H1 (cell line): ENCODE results near the gene CHST8. TPM values are rescaled to one million over a fixed set of nuclear protein-coding genes. Genes with fewer than 3 reads are reported as not detected.
A peak's percentile ranks its signal among the peaks of the same experiment; 100 is the strongest.

Experiments
- CTCF ChIA-PET: fragments of 300-600 bp; sonication (Branson Sonifier 250); formaldehyde crosslinking; loops from one replicate; lab custom pipeline; 2021; ENCODE audit not compliant: partially characterized antibody; lab: Charles Lee
- POLR2A ChIA-PET: fragments of 300-600 bp; sonication (Branson Sonifier 250); formaldehyde crosslinking; loops from one replicate; lab custom pipeline; 2021; ENCODE audit warnings: inconsistent platforms; ENCODE audit not compliant: partially characterized antibody; lab: Charles Lee
- DNase-seq, 2 experiments: peaks; one replicate each; pipeline versions ENCODE4 v3.0.0 to v3.0.0-alpha.2; 2010 to 2022; ENCODE audit warnings: low spot score in 2 of 2, low read depth in 1 of 2, mixed read lengths in 1 of 2
- FAIRE-seq: peaks from 2 replicates; lab custom pipeline; 2011; peaks lifted over from hg19 to GRCh38; lab: Jason Lieb, UNC
- H2AFZ ChIP-seq: 2 replicates; pipeline ENCODE4 v1.8.1; 2012; ENCODE audit warnings: low read length, inconsistent platforms
- H2AK5ac ChIP-seq: 2 replicates; pipeline ENCODE4 v1.6.1; 2013; ENCODE audit warnings: low read depth, low read length
- H2BK120ac ChIP-seq: replicated peaks from 2 replicates; pipeline ENCODE3; 2013; ENCODE audit warnings: low read depth, low read length, inconsistent platforms
- H2BK12ac ChIP-seq: 2 replicates; pipeline ENCODE4 v1.6.1; 2013; ENCODE audit warnings: low read depth, low read length
- H2BK15ac ChIP-seq: 2 replicates; pipeline ENCODE4 v1.6.1; 2013; ENCODE audit warnings: low read length
- H2BK20ac ChIP-seq: 2 replicates; pipeline ENCODE4 v1.6.1; 2013; ENCODE audit warnings: low read length
- H2BK5ac ChIP-seq: 2 replicates; pipeline ENCODE4 v1.6.1; 2013; ENCODE audit warnings: low read depth, low read length
- H3K14ac ChIP-seq: 2 replicates; pipeline ENCODE4 v1.6.1; 2013; ENCODE audit warnings: inconsistent platforms; ENCODE audit not compliant: insufficient read length
- H3K18ac ChIP-seq: 2 replicates; pipeline ENCODE4 v1.6.1; 2013; ENCODE audit warnings: low read length; ENCODE audit errors: extremely low read depth
- H3K23ac ChIP-seq: 2 replicates; pipeline ENCODE4 v1.6.1; 2013; ENCODE audit warnings: inconsistent platforms; ENCODE audit not compliant: insufficient read length
- H3K23me2 ChIP-seq: 2 replicates; pipeline ENCODE4 v1.6.1; 2013; ENCODE audit warnings: low read depth, low read length
- H3K27ac ChIP-seq: 2 replicates; pipeline ENCODE4 v1.6.1; 2011; ENCODE audit warnings: low read depth, low read length, inconsistent platforms
- H3K27me3 ChIP-seq, 4 experiments: replicated peaks in 1 of 4; 1 replicate in 1 of 4; 2 replicates in 3 of 4; pipeline versions ENCODE4 v1.6.1 to v1.8.1; 2011 to 2013; ENCODE audit warnings: low read length in 3 of 4, mild to moderate bottlenecking in 3 of 4, inconsistent platforms in 2 of 4, mixed read lengths in 2 of 4, moderate library complexity in 1 of 4; ENCODE audit not compliant: control insufficient read depth in 3 of 4, insufficient read depth in 3 of 4; ENCODE audit errors: extremely low read depth in 1 of 4
- H3K36me3 ChIP-seq, 4 experiments: 2 replicates each; pipeline versions ENCODE4 v1.6.1 to v1.8.1; 2011 to 2013; ENCODE audit warnings: mild to moderate bottlenecking in 4 of 4, low read length in 3 of 4, moderate library complexity in 2 of 4, control low read depth in 1 of 4, inconsistent platforms in 1 of 4; ENCODE audit not compliant: insufficient read depth in 4 of 4, control insufficient read depth in 2 of 4
- H3K4ac ChIP-seq: replicated peaks from 2 replicates; pipeline ENCODE3; 2013; ENCODE audit warnings: low read length, low read depth, mixed read lengths, inconsistent platforms; ENCODE audit not compliant: insufficient read length
- H3K4me1 ChIP-seq, 4 experiments: replicated peaks in 1 of 4; 1 replicate in 1 of 4; 2 replicates in 3 of 4; pipeline versions ENCODE4 v1.6.1 to v1.8.1; 2011 to 2013; ENCODE audit warnings: low read length in 3 of 4, inconsistent platforms in 2 of 4, mixed read lengths in 1 of 4; ENCODE audit not compliant: insufficient read depth in 4 of 4, control insufficient read depth in 3 of 4
- H3K4me2 ChIP-seq, 2 experiments: 2 replicates each; pipeline versions ENCODE4 v1.6.1 to v1.8.1; 2011 to 2013; ENCODE audit warnings: low read depth in 2 of 2, low read length in 2 of 2, control low read depth in 1 of 2, inconsistent platforms in 1 of 2, mild to moderate bottlenecking in 1 of 2; ENCODE audit not compliant: insufficient read depth in 1 of 2
- H3K4me3 ChIP-seq, 4 experiments: fragments of 200-600, 300-600 bp in 1 of 4; sonication (generic), shearing (Covaris generic), sonication (Bioruptor Twin) in 1 of 4; 2 replicates each; pipeline versions ENCODE4 v1.5.1 to v1.8.1; 2011 to 2016; ENCODE audit warnings: low read length in 4 of 4, low read depth in 3 of 4, control low read depth in 2 of 4, inconsistent platforms in 2 of 4, mild to moderate bottlenecking in 2 of 4, mixed read lengths in 1 of 4, moderate library complexity in 1 of 4; ENCODE audit not compliant: insufficient read depth in 2 of 4; ENCODE audit errors: extremely low read depth in 1 of 4
- H3K56ac ChIP-seq: replicated peaks from 2 replicates; pipeline ENCODE3; 2013; ENCODE audit warnings: low read depth, mild to moderate bottlenecking, mixed read lengths, low read length, inconsistent platforms; ENCODE audit not compliant: insufficient read length
- H3K79me1 ChIP-seq: 2 replicates; pipeline ENCODE4 v1.6.1; 2013; ENCODE audit warnings: low read depth, low read length, control low read depth
- H3K79me2 ChIP-seq, 2 experiments: 2 replicates each; pipeline versions ENCODE4 v1.6.1 to v1.8.1; 2012 to 2013; ENCODE audit warnings: low read length in 2 of 2, mild to moderate bottlenecking in 2 of 2, inconsistent platforms in 1 of 2; ENCODE audit not compliant: insufficient read depth in 2 of 2, control insufficient read depth in 1 of 2
- H3K9ac ChIP-seq, 4 experiments: replicated peaks in 1 of 4; 1 replicate in 1 of 4; 2 replicates in 3 of 4; pipeline versions ENCODE4 v1.6.1 to v1.8.1; 2011 to 2013; ENCODE audit warnings: low read depth in 3 of 4, low read length in 3 of 4, control low read depth in 2 of 4, mild to moderate bottlenecking in 2 of 4, moderate library complexity in 2 of 4, inconsistent platforms in 1 of 4; ENCODE audit errors: extremely low read depth in 1 of 4
- H3K9me3 ChIP-seq, 2 experiments: 2 replicates each; pipeline versions ENCODE4 v1.6.1 to v1.8.1; 2012 to 2013; ENCODE audit warnings: mild to moderate bottlenecking in 2 of 2, moderate library complexity in 2 of 2, control low read depth in 1 of 2, inconsistent platforms in 1 of 2, low read depth in 1 of 2, low read length in 1 of 2, mixed read lengths in 1 of 2; ENCODE audit not compliant: insufficient read depth in 2 of 2
- H4K20me1 ChIP-seq, 2 experiments: replicated peaks in 1 of 2; 2 replicates each; pipeline versions ENCODE3 to v1.8.1; 2011 to 2013; ENCODE audit warnings: inconsistent platforms in 2 of 2, low read length in 2 of 2, mild to moderate bottlenecking in 1 of 2; ENCODE audit not compliant: insufficient read depth in 2 of 2, control insufficient read depth in 1 of 2
- H4K5ac ChIP-seq: 2 replicates; pipeline ENCODE4 v1.6.1; 2013; ENCODE audit warnings: low read length, low read depth, mixed read lengths, inconsistent platforms; ENCODE audit not compliant: insufficient read length
- H4K8ac ChIP-seq: 2 replicates; pipeline ENCODE4 v1.8.0; 2013; ENCODE audit warnings: mild to moderate bottlenecking, moderate library complexity, low read length, inconsistent platforms; ENCODE audit not compliant: insufficient read depth; ENCODE audit errors: extremely low read depth
- H4K91ac ChIP-seq: replicated peaks from 2 replicates; pipeline ENCODE3; 2013; ENCODE audit warnings: low read length, mixed read lengths, inconsistent platforms; ENCODE audit not compliant: insufficient read length
- CEBPB ChIP-seq: IDR thresholded peaks from 2 replicates; pipeline ENCODE4 v1.6.1; 2012; ENCODE audit warnings: low read depth, low read length
- EGR1 ChIP-seq: IDR thresholded peaks from 2 replicates; pipeline ENCODE4 v1.6.1; 2011; ENCODE audit warnings: low read depth, low read length, borderline replicate concordance
- GABPA ChIP-seq: IDR thresholded peaks from 2 replicates; pipeline ENCODE4 v1.6.1; 2011; ENCODE audit warnings: mild to moderate bottlenecking, low read length, moderate library complexity, borderline replicate concordance; ENCODE audit not compliant: insufficient read depth
- GTF2F1 ChIP-seq: IDR thresholded peaks from 2 replicates; pipeline ENCODE4 v1.6.1; 2012; ENCODE audit warnings: low read depth, low read length, improper control_type of control experiment, borderline replicate concordance
- HDAC6 ChIP-seq: IDR thresholded peaks from one replicate; pipeline ENCODE4 v1.7.1; 2012; ENCODE audit warnings: low read depth, mild to moderate bottlenecking, inconsistent platforms, low read length, moderate library complexity
- JUND ChIP-seq: IDR thresholded peaks from 2 replicates; pipeline ENCODE4 v1.6.1; 2011; ENCODE audit warnings: mild to moderate bottlenecking, improper control_type of control experiment, low read length
- KDM5A ChIP-seq: fragments of 200-600 bp; IDR thresholded peaks from 2 replicates; pipeline ENCODE4 v1.7.1; 2012; ENCODE audit warnings: mild to moderate bottlenecking, low read length, inconsistent platforms, mixed read lengths
- POLR2AphosphoS5 ChIP-seq: IDR thresholded peaks from 2 replicates; pipeline ENCODE4 v1.6.1; 2011; ENCODE audit warnings: low read depth, low read length
- RAD21 ChIP-seq, 2 experiments: IDR thresholded peaks in 1 of 2; conservative IDR thresholded peaks in 1 of 2; 2 replicates each; pipeline ENCODE4 v1.6.1; 2011; ENCODE audit warnings: low read depth in 2 of 2, low read length in 2 of 2, improper control_type of control experiment in 1 of 2, inconsistent platforms in 1 of 2, mild to moderate bottlenecking in 1 of 2, moderate library complexity in 1 of 2
- RFX5 ChIP-seq: IDR thresholded peaks from 2 replicates; pipeline ENCODE4 v1.6.1; 2011; ENCODE audit warnings: low read depth, low read length, improper control_type of control experiment, borderline replicate concordance
- RNF2 ChIP-seq: fragments of 200-900, 300-1000 bp; sonication (generic); IDR thresholded peaks from 2 replicates; pipeline ENCODE4 v1.7.1; 2016; ENCODE audit warnings: borderline replicate concordance, low read depth, mild to moderate bottlenecking, antibody characterized with exemption, low read length; ENCODE audit not compliant: poor library complexity, severe bottlenecking; ENCODE audit errors: missing control alignments
- SIRT6 ChIP-seq: IDR thresholded peaks from one replicate; pipeline ENCODE4 v1.7.1; 2012; ENCODE audit warnings: low read length, inconsistent platforms
- SUZ12 ChIP-seq: fragments of 200-600 bp; sonication (generic); IDR thresholded peaks from 2 replicates; pipeline ENCODE4 v1.6.1; 2012; ENCODE audit warnings: mild to moderate bottlenecking, inconsistent platforms, low read length, moderate library complexity, mixed read lengths
- WGBS, 2 experiments: shearing (Covaris generic) in 1 of 2; methylation state at CpG; one replicate each; pipeline versions ENCODE4 v1.1.6 to v1.1.7; 2013 to 2015; ENCODE audit warnings: low lambda C conversion rate in 2 of 2, mixed read lengths in 2 of 2, inconsistent platforms in 1 of 2, low coverage in 1 of 2, missing lambda C conversion rate in 1 of 2; ENCODE audit not compliant: insufficient replicate concordance in 2 of 2, insufficient coverage in 1 of 2, insufficient read length in 1 of 2; ENCODE audit errors: extremely low coverage in 1 of 2, missing lambda C conversion rate in 1 of 2; 5-methylcytosine and 5-hydroxymethylcytosine counted together
- polyA plus RNA-seq, 7 experiments: library from polyadenylated mRNA; depleted of rRNA in 3 of 7; stranded (reverse) in 5 of 7; unstranded in 2 of 7; fragments of >200 nt in 5 of 7; fragments of 200-250 nt in 2 of 7; gene quantifications; 1 replicate in 5 of 7; 2 replicates in 1 of 7; 4 replicates in 1 of 7; pipeline versions ENCODE4 v1.2.1 to v1.2.3, GENCODE V29; 2011 to 2013; ENCODE audit warnings: missing spikeins in 2 of 7, mixed read lengths in 2 of 7
- total RNA-seq: library from RNA; stranded (reverse); fragmentation: NEBNext Ultra II Directional; extraction: Animal tissue kit (Norgen Biotek cat#: 25700); gene quantifications from 2 replicates; pipeline ENCODE4 v1.2.1, GENCODE V29; 2021
- TF ChIP-seq, protein P1 (sequence below): IDR thresholded peaks from 2 replicates; pipeline ENCODE4 v1.6.1; 2012; ENCODE audit warnings: inconsistent platforms

Gene CHST8
- total and polyA plus RNA-seq, 2 of the 8 experiments (the other 6 are each of a cell fraction or from before 2014, with no cell fraction given), result 10.8 to 28.2 TPM

DNA sequence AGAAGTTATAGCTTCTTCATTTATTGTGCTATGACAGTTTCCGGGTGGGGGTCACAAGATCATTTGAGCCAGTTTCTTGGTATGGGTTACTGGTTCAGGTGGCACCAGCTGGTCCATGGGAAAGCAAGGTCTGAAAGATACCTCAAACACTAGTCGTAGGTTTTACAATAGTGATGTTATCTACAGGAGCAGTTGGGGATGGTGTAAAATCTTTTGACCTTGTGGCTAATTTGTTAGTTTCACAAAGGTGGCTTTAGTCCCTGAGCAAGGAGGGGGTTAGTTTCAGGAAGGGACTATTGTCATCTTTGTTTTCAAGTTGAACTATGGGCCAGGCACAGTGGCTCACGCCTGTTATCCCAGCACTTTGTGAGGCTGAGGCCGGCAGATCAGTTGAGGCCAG lies 24.6 kb downstream of the CHST8 start:
- H2BK12ac ChIP-seq, result 0 out of 2 replicates have a peak overlapping the region, but pooled peaks have one; percentile 39
- no peak overlapping the region for H3K14ac ChIP-seq
- H3K4me2 ChIP-seq, result no peak overlapping the region
- WGBS, 2 experiments, result 75% methylated on average over 4 of the region's 4 CpGs; no CpG with 5 or more reads in 1 of the 2 experiments
- no peak overlapping the region for H3K4me3 ChIP-seq
- no peak overlapping the region for H3K27ac ChIP-seq
- H3K56ac ChIP-seq, result no peak overlapping the region
- no peak overlapping the region for H3K23ac ChIP-seq
- H3K27me3 ChIP-seq, result no peaks in the 10 kb centered on the region
- no peak overlapping the region for H3K18ac ChIP-seq
- H3K9me3 ChIP-seq, result no peaks in the 10 kb centered on the region
- H2BK15ac ChIP-seq, result no peak overlapping the region
- no peak overlapping the region for H2AFZ ChIP-seq
- H2AK5ac ChIP-seq, result no peak overlapping the region
- DNase-seq (no peak), FAIRE-seq (no peak)
- no peaks in the 10 kb centered on the region; the same call in none of the 2 replicates for H3K79me1 ChIP-seq
- H4K91ac ChIP-seq, result no peak overlapping the region
- H2BK5ac ChIP-seq, result 0 out of 2 replicates have a peak overlapping the region, but pooled peaks have one; percentile 35
- H4K5ac ChIP-seq, result no peak overlapping the region
- 0 out of 2 replicates have a peak, but pooled peaks cover 1% of the 10 kb centered on the region for H3K23me2 ChIP-seq
- H3K79me2 ChIP-seq, result peaks cover 0 to 5% of the 10 kb centered on the region in 2 experiments; a peak in 2 of 4 replicates
- peaks cover 0 to 17% (median 9%) of the 10 kb centered on the region in 4 experiments; a peak in 6 of 7 replicates for H3K4me1 ChIP-seq
- H4K20me1 ChIP-seq, result no peaks in the 10 kb centered on the region
- H3K9ac ChIP-seq, result no peak overlapping the region
- H2BK20ac ChIP-seq, result no peak overlapping the region
- H4K8ac ChIP-seq, result no peak overlapping the region
- no peak overlapping the region for H2BK120ac ChIP-seq
- ChIA-PET CTCF (no interaction called here), POLR2A (interaction anchor here (0.6 kb wide), 1 partner anchor 617 kb away, joined by 3 read pairs; no protein-coding TSS in a partner anchor)
- no peak overlapping the region for H3K4ac ChIP-seq
- no peaks in the 10 kb centered on the region for H3K36me3 ChIP-seq
- TF ChIP-seq RFX5 (no peak), KDM5A (no peak), POLR2AphosphoS5 (no peak), JUND (no peak), CEBPB (no peak), SUZ12 (no peak), GABPA (no peak), RNF2 (no peak), HDAC6 (no peak), GTF2F1 (no peak), SIRT6 (no peak), RAD21 (IDR thresholded peaks at IDR 0.05 in 1 of 2, conservative IDR thresholded peaks at IDR 0.05 in 1 of 2; ENCODE audit: low read depth in 2 of 2, low read length in 2 of 2) (no peak), EGR1 (no peak)
- TF ChIP-seq, protein P1, sequence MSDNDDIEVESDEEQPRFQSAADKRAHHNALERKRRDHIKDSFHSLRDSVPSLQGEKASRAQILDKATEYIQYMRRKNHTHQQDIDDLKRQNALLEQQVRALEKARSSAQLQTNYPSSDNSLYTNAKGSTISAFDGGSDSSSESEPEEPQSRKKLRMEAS, result no peak
